Gastroesophageal sphincter (tissue), 4 donors: Measurements from ENCODE around the gene HSPE1. TPM values are rescaled to one million over a fixed set of nuclear protein-coding genes. Genes with fewer than 3 reads are reported as not detected.
"Not testable (repeated sequence)": the region's sequence is repeated elsewhere in the genome, so short reads cannot be mapped to it uniquely, and the experiment has no call there.

Experiments used
- ATAC-seq: fragments of 150-250 bp; one replicate; pipeline ENCODE4 v1.9.1; 2016; ENCODE audit warnings: mild to moderate bottlenecking, moderate library complexity
- H3K27ac ChIP-seq, 4 donors: fragments of 200-600 bp; sonication (generic) in 3 of 4; 1 replicate in 3 of 4; 2 replicates in 1 of 4; pipeline ENCODE4 v1.5.1; 2016 to 2019
- H3K27me3 ChIP-seq: fragments of 200-600 bp; sonication (generic); one replicate; pipeline ENCODE4 v1.5.1; 2019
- H3K36me3 ChIP-seq, 2 donors: fragments of 200-600 bp; sonication (generic); one replicate each; pipeline ENCODE4 v1.5.1; 2019; ENCODE audit warnings: control low read depth in 1 of 2
- H3K4me1 ChIP-seq, 3 donors: fragments of 200-600 bp; sonication (generic); 1 replicate in 2 of 3; 2 replicates in 1 of 3; pipeline ENCODE4 v1.5.1; 2016 to 2019; ENCODE audit warnings: control low read depth in 2 of 3
- H3K4me3 ChIP-seq, 2 donors: fragments of 200-600 bp; sonication (generic); one replicate each; pipeline ENCODE4 v1.5.1; 2019; ENCODE audit warnings: mild to moderate bottlenecking in 1 of 2, moderate library complexity in 1 of 2
- H3K9me3 ChIP-seq, 3 donors: fragments of 200-600 bp; sonication (generic); one replicate each; pipeline ENCODE4 v1.5.1; 2017 to 2019; ENCODE audit warnings: control low read depth in 2 of 3
- EP300 ChIP-seq: sonication (generic); formaldehyde crosslinking; IDR thresholded peaks from one replicate; pipeline ENCODE4 v1.6.1; 2017; ENCODE audit warnings: antibody characterized with exemption, mild to moderate bottlenecking
- POLR2A ChIP-seq, 2 donors: fragments of 450-650 bp; IDR thresholded peaks; one replicate each; pipeline ENCODE4 v1.6.1; 2017; ENCODE audit warnings: antibody characterized with exemption in 2 of 2, mild to moderate bottlenecking in 2 of 2, moderate library complexity in 1 of 2
- POLR2AphosphoS5 ChIP-seq: sonication (generic); formaldehyde crosslinking; IDR thresholded peaks from one replicate; pipeline ENCODE4 v1.6.1; 2017; ENCODE audit warnings: antibody characterized with exemption
- WGBS, 2 donors: methylation state at CpG; one replicate each; pipeline ENCODE4 v1.1.5; 2018; ENCODE audit warnings: low coverage in 1 of 2; 5-methylcytosine and 5-hydroxymethylcytosine counted together
- small RNA-seq, 4 donors: library from RNA; depleted of rRNA; stranded (forward); fragments of <200 nt; gene quantifications; one replicate each; pipeline ENCODE3, GENCODE V24; 2016
- total RNA-seq, 4 donors: library from RNA; depleted of rRNA; stranded (reverse); fragments of >200 nt; gene quantifications; one replicate each; pipeline ENCODE4 v1.1.0, GENCODE V29; 2016
- TF ChIP-seq, protein P1 (sequence below), 4 experiments: fragments of 200-600 bp in 2 of 4; fragments of 450-650 bp in 2 of 4; sonication (generic) in 1 of 4; IDR thresholded peaks; one replicate each; pipeline ENCODE4 v1.5.1; 2017 to 2019; ENCODE audit warnings: antibody characterized with exemption in 4 of 4, mild to moderate bottlenecking in 2 of 4, moderate library complexity in 2 of 4

Gene HSPE1
- total RNA-seq, 4 donors from 2014 or later = 59.3 to 91.3 (median 74.0) TPM

DNA sequence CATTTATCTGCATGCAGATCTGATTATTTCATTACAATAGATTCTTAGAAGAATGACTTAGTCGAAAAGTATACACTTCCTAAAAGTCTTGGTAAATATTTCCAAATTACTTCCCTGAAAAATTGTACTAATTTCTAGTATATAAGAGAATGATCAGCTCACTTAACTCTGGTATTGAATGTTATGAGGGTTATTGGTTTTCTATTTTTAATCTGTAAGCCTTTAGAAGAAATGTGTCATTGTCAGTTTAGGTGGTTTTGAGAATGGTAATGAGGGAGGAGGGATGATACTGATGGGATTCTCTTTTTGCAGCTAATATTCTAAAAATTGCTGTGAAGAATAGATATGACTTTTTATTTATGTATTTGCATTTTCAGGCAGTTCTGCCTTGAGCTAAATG is 39.6 kb downstream of the HSPE1 start:
- WGBS, 2 donors = 67 to 71% methylated on average over 1 of the region's 1 CpG
- H3K4me3 ChIP-seq = no peak overlapping the region
- ATAC-seq = no peak
- TF ChIP-seq EP300 = no peak
- TF ChIP-seq POLR2AphosphoS5 = no peak
- TF ChIP-seq, protein P1, sequence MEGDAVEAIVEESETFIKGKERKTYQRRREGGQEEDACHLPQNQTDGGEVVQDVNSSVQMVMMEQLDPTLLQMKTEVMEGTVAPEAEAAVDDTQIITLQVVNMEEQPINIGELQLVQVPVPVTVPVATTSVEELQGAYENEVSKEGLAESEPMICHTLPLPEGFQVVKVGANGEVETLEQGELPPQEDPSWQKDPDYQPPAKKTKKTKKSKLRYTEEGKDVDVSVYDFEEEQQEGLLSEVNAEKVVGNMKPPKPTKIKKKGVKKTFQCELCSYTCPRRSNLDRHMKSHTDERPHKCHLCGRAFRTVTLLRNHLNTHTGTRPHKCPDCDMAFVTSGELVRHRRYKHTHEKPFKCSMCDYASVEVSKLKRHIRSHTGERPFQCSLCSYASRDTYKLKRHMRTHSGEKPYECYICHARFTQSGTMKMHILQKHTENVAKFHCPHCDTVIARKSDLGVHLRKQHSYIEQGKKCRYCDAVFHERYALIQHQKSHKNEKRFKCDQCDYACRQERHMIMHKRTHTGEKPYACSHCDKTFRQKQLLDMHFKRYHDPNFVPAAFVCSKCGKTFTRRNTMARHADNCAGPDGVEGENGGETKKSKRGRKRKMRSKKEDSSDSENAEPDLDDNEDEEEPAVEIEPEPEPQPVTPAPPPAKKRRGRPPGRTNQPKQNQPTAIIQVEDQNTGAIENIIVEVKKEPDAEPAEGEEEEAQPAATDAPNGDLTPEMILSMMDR (IDR thresholded peaks at IDR 0.05) = no peak
- TF ChIP-seq POLR2A (IDR thresholded peaks at IDR 0.05) = no peak
- H3K4me1 ChIP-seq = peaks cover 0 to 9% (median 0%) of the 10 kb centered on the region in 3 donors
- H3K27me3 ChIP-seq = no peaks in the 10 kb centered on the region
- H3K9me3 ChIP-seq = no peaks in the 10 kb centered on the region
- no peak overlapping the region for H3K27ac ChIP-seq
- H3K36me3 ChIP-seq = peaks cover 0 to 75% of the 10 kb centered on the region in 2 donors

DNA sequence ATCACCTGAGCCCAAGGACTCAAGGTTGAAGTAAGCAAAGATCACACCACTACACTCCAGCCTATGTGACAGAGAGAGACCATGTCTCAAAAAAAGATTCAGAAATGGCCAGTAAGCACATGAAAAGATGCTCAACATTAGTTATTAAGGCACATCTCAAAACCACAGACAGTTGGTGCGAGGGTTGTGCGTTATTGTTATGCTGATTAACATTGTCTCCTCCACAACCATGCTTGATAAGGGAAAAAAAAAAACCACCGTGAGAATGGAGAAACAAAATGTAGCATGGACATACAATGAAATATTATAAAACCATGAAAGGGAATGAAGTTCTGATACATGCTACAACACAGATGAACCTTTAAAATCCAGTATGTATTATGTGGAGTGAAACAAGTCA is 43.0 kb downstream of the HSPE1 start:
- peaks cover 0 to 66% of the 10 kb centered on the region in 2 donors for H3K36me3 ChIP-seq
- 89% methylated on average over 3 of the region's 3 CpGs for WGBS, 2 donors
- TF ChIP-seq POLR2A (IDR thresholded peaks at IDR 0.05) (no peak), POLR2AphosphoS5 (no peak), EP300 (no peak)
- TF ChIP-seq, protein P1 (IDR thresholded peaks at IDR 0.05) = no peak

DNA sequence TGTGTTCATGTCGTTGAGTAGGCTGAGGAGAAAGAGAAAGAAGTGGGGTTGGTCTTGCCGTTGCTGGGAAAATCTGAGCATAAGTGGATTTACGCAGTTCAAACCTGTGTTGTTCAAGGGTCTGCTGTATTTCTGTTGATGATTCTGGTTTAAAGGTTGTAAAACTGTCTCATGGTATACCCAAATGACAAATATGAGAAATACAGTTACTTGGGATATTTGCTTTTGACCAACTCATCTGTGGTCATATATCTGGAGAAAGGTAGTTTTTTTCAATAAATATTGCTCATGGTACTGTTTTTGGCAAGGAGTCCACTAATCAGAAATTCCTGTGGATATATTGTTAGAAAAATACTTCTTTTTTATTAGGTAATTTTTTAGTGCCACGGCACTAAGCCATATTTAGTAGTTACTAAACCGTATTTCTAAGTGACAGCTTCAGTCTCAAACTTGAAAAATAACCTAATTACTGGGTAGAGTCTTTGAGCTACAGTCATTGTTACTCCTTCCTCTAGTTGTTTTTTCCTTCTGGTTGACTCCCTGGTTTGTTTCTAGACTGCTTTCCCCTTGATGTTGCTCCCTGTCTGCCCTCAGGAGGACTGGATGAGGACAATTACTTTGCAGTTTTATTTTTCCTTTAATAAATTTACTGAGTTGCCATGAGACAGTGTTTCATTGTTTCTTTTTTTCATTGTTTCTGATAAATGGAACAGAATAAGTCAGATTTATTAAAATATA is 47.2 kb downstream of the HSPE1 start:
- H3K4me3 ChIP-seq = no peak overlapping the region
- H3K27me3 ChIP-seq = no peaks in the 10 kb centered on the region
- no peaks in the 10 kb centered on the region for H3K4me1 ChIP-seq
- ATAC-seq = no peak
- no peaks in the 10 kb centered on the region for H3K9me3 ChIP-seq
- no peak overlapping the region for H3K27ac ChIP-seq
- H3K36me3 ChIP-seq = peaks cover 0 to 77% of the 10 kb centered on the region in 2 donors
- TF ChIP-seq POLR2AphosphoS5 (no peak), EP300 (no peak), POLR2A (IDR thresholded peaks at IDR 0.05) (no peak)
- TF ChIP-seq, protein P1 (IDR thresholded peaks at IDR 0.05) = no peak
- WGBS, 2 donors = 86 to 98% methylated on average over 4 to 5 of the region's 5 CpGs

More for the DNA sequence above, 43.0 kb downstream of the HSPE1 start:
- H3K27me3 ChIP-seq = no peaks in the 10 kb centered on the region
- H3K4me1 ChIP-seq = peaks cover 0 to 6% (median 0%) of the 10 kb centered on the region in 3 donors
- no peak overlapping the region for H3K4me3 ChIP-seq
- H3K27ac ChIP-seq = no peak overlapping the region
- ATAC-seq = no peak
- no peaks in the 10 kb centered on the region for H3K9me3 ChIP-seq

DNA sequence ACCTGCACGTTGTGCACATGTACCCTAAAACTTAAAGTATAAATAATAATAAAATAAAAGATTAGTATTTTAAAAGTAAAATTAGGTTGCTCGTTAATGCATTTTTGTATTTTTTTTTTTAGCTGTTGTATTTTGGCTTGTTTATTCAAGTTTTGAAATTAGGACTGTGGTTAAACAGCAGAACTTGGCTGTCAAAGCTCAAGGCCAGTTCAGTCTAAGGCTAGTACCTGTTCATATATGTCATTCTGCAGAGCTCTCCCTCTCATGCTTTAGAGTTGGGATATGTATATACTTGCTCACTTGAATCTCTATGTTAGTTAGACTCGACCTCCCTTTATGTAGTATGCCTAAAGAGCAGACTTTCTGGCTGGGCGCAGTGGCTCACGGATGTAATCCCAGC is 48.4 kb downstream of the HSPE1 start:
- no peaks in the 10 kb centered on the region for H3K9me3 ChIP-seq
- WGBS, 2 donors = 87 to 91% methylated on average over 2 to 5 of the region's 5 CpGs
- TF ChIP-seq POLR2AphosphoS5 (no peak), POLR2A (IDR thresholded peaks at IDR 0.05) (no peak), EP300 (no peak)
- TF ChIP-seq, protein P1 (IDR thresholded peaks at IDR 0.05) = no peak
- peaks cover 0 to 75% of the 10 kb centered on the region in 2 donors for H3K36me3 ChIP-seq
- no peaks in the 10 kb centered on the region for H3K27me3 ChIP-seq
- no peak for ATAC-seq
- no peak overlapping the region for H3K4me3 ChIP-seq
- no peak overlapping the region for H3K27ac ChIP-seq
- no peaks in the 10 kb centered on the region for H3K4me1 ChIP-seq

DNA sequence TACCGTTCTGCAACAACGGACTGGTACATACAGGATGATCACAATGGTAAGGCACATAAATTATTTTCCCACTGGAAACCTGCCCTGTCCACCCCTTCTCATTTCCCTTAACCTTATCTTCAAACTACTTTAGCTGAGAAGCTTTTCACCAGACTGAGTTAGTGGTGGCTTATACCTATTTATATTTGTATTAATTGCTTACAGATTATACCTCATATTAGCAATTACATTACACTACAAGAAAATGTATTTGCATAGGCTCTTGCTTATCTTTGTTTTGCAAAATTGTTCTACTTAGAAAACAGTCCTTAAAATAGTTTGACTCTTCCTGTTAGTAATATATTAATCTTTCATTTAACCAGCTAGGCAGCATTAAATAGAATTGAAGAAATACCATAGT is 51.1 kb downstream of the HSPE1 start:
- H3K36me3 ChIP-seq = peaks cover 0 to 73% of the 10 kb centered on the region in 2 donors
- not testable (repeated sequence) for H3K4me1 ChIP-seq, H3K27me3 ChIP-seq, H3K27ac ChIP-seq, H3K9me3 ChIP-seq, ATAC-seq, H3K4me3 ChIP-seq
- WGBS, 2 donors = 82 to 87% methylated on average over 2 of the region's 2 CpGs

Small RNA genes lying within 50 kb of the gene (small RNA-seq; reads per million reads assigned to genes)
- gene AC020550.1 = 0 reads per million in 4 donors

Other genes starting within 250 kb of the HSPE1 start
- 10 to 100 TPM; 24.4 to 51.8 (median 35.7) TPM for gene ANKRD44, start 189.6 kb upstream of the HSPE1 start, total RNA-seq
- gene SF3B1, start 65.4 kb upstream of the HSPE1 start, total RNA-seq = 100 to 1,000 TPM; 111 to 309 (median 188) TPM
- gene COQ10B, start 46.8 kb upstream of the HSPE1 start, total RNA-seq = 10 to 100 TPM; 36.9 to 66.8 (median 42.2) TPM
- gene HSPD1, start 539 bp upstream of the HSPE1 start, total RNA-seq = 100 to 1,000 TPM; 120 to 145 (median 144) TPM
- 10 to 100 TPM; 32.0 to 53.9 (median 36.8) TPM for gene MOB4, start 15.7 kb downstream of the HSPE1 start, total RNA-seq
- 1 to 10 TPM; 4.2 to 8.9 (median 7.8) TPM for gene RFTN2, start 175.2 kb downstream of the HSPE1 start, total RNA-seq
- 1 to 10 TPM; 2.8 to 6.7 (median 4.2) TPM for gene MARS2, start 205.0 kb downstream of the HSPE1 start, total RNA-seq